HG03097 (cell line): ENCODE measurements around the gene PPM1M.

Experiments used
- ATAC-seq: cut with Tn5 transposase; IDR thresholded peaks from one replicate; pipeline ENCODE4 v1.9.1; 2021; ENCODE audit not compliant: unreplicated experiment, low FRiP score

Gene PPM1M

DNA sequence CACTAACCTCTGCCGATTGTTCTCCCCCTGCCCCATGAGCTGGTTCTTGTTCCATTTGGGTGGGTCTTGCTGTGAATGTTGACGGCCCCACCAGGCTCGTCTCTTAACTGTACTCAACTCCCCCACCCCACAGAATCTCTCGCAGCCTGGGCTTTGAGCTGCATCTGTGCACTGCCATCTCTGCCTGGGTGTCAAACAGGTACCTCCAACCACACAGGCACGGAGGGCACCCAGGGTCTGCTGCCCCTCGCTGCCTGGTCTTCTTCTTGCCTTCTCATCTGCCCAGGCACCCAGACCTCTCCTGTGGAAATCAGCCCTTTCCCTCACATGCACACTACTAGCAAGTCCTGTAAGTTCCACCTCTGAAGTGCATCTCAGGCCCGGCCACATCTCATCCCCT, 30.2 kb upstream of the PPM1M start:
- ATAC-seq = no peak

DNA sequence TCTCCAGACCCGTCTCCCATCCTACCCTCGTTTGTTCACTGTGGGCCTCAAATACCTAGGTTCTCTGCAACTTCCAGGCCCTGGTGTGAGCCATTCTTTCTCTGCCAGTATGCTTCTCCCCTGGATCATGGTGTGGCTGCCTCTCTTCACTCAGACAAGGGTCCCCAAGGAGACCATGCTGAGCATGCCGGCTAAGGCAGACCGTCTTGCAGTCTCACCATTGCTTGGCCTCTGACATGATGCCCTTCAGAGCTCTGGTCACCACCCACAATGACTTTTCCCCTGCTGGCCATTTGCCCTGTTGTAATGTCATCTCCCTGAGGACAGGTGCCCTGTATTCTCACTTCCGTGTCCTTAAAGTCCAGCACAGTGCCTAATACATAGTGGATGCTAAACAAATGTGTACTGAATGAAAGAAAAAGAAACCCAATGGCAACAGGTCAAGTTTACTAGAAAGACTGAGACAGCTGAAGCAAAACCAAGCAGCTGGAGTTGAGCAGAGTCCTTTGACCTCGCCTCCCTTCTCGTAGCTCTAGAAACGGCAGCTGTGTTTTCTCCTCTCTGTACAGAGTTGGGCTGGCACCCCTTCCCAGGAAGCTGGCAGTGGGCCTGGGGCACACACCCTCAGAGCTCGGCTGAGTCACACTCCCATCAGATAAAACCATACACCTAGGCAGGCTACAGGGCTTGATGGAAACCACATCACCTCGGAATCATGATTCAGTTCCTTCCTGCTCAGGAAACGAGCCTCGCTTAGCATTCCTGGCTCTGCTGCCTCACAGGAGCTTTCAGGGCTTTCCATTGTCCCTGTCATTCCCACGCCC, 28.8 kb upstream of the PPM1M start:
- no peak for ATAC-seq

DNA sequence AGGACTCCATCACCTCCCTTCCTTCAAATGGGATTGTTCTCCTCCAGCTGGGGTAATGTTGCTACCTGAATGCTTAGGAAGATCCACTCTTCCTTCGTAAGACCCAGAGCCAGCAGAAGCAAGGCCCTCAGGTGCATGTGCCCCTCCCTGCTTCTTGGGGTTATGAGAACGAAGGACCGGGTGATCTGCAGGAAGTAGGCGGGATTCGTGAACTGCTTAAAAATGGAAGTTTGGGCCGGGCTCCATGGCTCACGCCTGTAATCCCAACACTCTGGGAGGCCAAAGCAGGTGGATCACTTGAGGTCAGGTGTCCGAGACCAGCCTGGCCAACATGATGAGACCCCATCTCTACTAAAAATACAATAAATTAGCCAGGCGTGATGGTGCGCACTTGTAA, 28.2 kb upstream of the PPM1M start:
- no peak for ATAC-seq

DNA sequence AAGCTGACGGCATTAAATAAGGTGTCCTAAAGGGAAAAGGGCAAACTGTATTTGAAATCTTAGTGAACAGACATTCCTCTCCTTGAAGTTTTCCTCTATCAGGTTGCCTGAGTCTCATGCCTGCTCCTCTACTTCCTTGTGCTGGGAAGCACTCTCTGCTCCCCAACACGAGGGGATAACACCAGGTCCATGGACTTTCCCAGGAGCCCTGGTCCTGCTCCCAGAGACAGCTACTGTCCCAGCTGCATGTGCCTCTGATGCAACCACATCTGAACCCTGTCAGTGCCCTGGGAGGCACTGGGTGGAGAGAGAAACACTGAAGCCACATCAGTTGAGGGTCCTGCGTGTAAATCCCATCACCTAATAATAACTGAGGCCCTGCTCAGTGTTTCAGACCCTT, 27.5 kb upstream of the PPM1M start:
- no peak for ATAC-seq

DNA sequence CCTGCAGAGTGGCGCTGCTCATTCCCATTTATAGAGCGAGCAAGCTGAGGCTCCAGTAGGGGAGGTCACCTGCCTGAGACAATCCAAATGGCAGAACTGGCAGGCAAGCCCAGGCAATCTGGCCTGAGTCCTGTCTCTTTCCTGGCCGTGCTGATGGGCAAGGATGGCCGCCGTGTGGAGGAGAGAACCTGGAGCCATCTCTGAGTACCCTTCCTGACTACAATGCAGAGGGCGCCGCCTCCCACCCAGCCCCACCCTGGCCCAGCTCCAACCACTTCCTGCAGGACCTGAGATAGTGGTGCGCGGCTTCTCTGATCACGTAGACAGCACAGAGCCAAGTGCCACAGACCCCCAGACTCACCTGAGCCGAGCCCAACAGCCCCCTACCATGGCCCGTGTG, 27.1 kb upstream of the PPM1M start:
- no peak for ATAC-seq

DNA sequence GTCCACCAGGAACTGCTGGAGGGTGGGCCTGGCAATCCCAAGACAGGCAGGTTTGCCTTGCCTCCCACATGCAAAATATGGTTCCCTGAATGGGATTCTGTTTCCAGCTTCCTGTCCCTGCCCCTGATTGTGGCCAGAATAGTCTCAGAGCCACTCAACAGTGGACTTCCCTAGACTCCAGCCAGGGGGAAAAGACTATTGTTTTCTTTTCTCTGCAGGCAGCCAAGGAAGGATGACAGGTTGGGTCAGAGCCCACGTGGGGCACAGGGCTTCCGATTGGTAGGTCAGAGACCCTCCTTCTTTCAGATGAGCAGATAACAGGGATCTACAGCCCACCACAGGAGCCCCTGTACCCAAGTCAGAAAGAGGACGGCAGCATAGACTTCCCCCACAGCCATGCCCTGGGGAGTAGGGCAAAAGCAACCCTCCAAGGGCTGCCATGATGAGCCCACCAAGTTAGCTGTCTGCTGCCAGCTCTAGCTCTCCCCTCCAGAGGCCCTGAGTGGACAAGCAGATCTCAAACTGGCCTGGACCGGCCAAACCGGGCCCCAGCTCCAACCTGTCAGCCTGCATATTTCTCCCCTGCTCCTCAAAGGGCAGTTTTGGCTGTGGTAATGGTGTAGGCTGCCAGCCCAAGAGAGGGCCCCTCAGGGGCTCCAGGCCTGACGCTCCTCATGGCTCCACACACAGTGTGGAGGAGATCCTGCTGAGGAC, 26.5 kb upstream of the PPM1M start:
- no peak for ATAC-seq

DNA sequence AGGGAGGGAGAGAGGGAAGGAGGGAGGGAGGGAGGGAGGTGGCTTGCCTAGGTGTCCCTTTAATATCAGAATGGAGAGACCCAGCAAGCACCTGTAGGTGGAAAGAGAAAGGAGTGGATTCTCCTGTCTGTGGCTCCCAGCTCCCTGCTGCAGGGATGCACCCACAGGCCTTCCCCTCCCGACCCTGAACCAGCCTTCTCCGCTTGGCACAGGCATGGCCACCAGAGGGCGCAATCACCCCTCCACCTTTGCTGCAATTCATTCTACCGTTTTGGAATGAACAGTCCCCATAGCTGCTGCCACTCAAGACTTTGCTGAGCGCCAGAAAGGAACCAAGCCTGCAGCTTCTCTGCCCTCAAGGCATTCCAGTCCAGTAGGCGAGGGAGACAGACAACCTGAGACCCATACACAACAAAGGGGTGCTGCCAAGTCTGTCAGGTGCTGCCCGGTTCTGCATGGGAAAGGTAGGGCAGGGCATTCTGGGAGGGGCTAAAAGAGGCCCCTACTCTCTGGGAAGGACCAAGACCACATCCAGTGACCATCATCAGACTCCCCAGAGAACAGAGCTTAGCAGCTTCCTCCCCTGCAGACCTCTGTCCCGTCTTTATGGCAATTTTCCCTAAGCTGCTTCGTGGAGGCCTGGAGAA, 25.1 kb upstream of the PPM1M start:
- ATAC-seq = no peak

DNA sequence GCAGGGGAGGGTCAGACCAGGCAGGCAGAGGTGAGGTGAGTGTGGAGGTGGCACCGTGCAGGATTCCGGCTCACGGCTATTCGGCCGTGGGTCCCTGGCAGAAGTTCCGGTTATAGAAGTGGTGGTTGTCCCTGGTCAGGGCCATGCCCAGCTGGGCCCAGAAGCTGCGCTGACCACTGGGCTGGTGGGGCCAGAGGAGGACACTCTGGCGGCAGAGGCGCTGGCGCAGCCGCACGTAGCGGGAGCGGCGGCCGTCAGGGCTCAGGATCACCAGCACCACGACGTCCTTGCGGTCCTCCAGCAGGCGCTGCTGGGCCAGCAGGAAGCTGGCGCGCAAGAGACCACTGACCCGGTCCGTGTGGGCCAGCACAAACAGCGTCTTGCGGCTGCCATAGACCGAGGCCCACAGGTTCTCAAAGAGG, 24.4 kb upstream of the PPM1M start:
- ATAC-seq = no peak

DNA sequence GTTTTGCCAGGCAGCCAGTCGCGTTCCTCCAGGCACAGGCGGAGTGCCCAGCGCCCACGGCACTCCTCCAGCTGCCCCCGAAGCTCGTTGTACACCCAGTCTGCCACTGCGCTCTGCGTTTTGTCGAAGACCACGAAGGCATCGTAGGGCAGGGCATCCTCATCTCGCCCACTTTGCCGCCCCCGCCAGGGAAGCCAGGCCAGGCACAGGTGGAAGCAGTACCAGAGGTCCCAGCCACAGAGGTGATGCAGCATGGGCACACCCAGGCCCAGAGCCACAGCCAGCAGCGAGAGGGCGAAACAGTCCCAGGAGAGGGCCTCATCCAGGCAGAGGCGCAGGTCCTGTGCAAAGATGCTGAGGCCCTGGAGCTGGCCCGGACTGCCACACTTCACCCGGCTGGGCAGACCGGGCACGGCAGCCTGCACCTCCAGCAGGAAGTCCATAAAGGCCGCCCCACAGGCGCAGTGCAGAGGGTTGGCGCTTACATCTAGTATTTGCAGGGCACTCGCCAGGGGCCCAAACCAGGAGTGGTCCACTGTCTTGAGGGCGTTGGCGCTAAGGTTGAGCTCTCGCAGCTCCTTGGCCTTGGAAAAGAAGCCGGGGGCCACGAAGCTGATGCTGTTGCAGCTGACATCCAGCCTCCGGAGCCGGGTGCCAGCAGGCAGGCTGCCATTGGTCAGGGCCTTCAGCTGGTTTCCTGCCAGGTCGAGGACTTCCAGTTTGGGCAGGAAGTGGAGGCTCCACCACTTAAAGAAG, 23.8 kb upstream of the PPM1M start:
- ATAC-seq = no peak

DNA sequence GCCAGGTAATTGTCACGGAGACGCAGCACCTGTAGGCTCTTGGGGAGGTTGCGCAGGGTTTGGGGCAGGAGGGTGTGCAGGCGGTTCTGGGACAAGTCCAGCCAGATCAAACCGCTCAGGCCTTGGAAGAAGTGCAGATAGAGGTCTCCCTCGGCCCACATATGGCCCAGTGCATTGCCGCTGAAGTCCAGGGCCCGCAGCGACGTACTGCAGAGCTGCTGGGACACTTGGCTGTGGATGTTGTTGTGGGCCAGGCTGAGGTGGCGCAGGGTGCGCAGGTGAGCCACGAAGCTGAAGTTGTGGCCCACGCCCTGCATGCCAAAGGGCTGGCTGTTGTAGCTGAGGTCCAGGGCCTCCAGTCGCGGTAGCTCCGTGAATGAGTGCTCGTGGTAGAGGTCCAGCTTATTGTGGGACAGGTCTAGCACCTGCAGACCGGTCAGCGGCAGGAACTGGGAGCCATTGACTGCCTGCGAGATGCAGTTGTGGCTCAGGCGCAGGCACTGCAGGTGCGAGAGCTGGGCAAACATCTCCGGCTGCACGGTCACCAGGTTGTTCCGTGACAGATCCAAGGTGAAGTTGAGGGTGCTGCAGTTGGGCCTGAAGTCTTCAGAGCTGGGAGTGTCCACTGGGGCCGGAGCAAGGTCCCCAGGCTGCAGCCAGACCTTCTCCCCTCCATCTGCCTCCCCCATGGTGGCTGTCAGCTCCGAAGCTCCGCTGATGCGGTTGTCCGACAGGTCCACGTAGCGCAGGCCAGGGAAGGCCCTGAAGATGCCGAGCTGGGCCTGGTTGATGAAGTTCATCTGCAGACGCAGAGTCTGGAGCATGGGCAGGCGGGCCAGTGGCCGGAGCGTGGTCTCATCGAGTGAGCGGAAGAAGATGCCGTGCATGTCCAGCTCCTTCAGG, 23.0 kb upstream of the PPM1M start:
- no peak for ATAC-seq

DNA sequence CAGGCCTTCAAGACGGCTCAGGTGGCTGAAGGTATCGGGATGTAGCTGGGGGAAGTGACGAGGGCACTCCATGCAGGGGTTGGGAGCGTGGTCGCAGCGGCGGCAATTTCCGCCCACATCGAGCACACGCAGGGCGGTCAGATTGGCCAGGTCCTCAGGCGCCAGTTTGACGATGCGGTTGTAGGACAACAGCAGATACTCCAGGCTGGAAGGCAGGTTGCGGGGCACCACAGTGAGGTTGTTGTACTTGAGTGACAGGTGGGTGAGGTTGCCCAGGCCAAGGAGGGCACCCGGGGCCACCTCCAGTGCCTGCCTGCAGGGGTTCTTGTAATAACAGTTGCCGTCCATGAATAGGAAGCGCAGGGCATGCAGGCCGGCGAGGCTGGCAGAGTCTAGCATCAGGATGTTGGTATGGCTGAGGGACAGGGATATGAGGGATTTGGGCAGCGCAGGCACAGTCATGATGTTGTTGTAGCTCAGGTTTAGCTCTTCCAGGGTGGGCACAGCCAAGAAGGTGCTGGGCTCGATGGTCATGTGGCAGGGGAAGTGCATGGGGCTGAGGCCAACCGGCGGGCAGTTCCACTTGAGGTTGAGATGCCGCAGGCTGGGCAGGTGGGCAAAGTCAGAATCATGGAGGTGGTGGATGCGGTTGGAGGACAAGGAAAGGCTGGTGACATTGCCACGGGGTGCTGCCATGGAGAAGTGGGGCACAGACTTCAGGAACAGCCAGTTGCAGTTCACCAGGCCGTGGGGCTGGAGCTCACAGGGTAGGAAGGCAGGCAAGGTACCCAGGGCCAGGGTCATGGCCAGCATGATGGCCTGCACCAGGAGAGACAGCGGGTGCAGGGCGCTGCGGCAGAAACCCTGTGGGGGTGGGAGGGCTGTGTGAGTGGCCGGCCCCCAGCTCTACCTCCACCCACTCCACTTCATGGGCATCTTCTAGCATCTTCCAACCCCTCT, 21.8 kb upstream of the PPM1M start:
- no peak for ATAC-seq

DNA sequence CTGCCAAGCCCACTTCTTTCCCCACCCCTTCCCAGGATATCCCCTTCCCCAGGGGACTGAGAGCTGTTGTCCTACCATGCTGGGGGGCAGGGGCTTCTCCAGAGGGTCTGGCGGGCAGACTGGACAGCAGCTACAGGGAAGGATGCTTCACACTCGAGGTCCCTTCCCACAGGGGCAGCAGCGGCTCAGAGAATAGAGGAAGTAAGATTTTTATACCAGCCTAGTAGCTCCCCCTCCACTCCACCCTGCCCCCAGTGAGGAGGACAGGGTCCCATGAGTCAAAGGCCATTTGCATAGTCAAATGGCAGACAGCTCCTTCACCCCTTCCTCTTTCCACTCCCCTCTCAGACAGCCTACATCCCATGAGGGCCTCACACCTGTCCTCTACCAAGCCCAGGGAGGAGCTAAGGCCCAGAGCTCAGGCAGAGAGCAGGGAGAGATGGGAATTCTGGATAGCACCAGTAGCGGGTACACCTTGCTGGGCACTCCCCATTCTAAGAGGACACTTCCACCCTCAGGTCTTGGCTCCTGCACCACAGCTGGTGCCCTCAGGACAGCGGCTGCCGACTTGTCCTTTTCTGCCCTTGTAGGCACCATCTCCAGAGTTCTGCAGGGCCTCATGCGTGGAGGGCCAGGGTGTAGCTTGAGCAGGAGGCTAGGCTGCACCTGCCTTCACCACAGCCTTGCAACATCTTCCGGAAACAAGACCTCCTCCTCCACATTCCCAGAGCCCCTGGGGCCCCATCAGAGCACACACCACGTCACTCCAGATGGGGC, 19.9 kb upstream of the PPM1M start, which contains the start of gene TLR9:
Gene TLR9 (minus strand): TSS at position 194 of the 777 bp plus-strand sequence. CDS start 116 bp downstream, at position 78.
- ATAC-seq = peak; percentile 68

DNA sequence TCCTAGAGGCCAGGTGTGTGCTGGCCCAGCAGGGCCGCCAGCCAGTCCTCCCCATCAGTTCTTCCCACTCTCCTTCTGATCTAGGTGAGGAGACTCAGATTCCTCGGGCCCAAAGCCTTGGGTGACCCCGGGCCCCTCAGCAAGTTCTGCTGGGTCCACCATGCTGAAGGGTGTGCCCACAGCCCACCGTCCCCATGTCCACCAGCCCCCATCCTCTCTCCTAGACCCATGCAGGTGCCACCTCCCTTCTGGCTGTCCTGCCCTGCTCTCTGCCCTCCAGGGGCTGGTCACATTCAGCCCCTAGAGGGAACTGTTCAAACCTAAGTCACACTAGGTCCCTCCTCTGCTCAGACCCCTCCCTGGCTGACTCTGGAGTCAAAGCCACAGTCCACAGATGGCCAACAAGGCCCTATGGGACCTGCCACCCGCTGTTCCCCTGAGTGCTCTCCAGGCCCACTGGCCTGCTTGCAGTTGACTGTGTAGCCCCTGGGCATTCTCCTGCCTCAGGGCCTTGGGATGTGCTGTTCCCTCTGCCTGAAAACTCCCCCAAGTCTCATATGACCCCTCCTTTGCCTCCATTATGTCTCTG, 19.2 kb upstream of the PPM1M start:
- no peak for ATAC-seq

DNA sequence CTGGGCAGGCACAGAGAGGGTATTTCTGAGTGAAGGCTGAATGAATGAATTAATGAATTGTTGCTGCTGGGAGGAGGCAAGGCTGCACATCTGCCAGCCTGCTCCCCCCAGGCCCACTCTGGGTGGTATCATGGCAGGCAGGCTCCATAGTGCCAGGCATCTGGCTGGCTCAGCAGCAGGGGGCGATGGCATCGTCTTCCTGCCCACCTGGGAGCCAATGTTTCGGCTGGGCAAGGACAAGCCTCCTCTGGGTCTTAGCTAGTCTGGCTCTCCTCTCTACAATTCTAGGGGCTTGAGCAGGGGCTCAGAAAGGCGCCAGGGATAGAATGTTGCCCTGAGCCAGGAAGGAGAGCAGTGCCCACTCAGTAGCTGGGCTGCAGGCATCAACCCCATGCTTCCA, 18.4 kb upstream of the PPM1M start:
- ATAC-seq = no peak

DNA sequence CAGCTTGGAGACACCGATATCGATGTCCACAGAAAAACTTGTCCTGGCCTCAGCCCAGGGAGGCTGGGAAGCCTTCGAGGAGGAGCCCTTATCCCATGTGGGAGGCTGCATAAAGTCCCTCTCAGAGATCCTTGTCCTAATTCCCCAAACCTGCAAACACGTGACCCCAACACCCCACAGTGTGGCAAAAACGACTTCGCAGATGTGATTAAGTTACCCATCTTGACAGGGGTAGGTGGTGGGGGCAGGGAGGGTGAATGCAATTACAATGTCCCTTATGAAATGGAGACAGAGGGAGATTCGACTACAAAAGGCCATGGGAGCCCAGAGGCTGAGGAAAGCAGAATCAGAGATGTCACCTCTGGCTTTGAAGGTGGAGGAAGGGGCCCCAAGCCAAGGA, 17.8 kb upstream of the PPM1M start:
- ATAC-seq = no peak

DNA sequence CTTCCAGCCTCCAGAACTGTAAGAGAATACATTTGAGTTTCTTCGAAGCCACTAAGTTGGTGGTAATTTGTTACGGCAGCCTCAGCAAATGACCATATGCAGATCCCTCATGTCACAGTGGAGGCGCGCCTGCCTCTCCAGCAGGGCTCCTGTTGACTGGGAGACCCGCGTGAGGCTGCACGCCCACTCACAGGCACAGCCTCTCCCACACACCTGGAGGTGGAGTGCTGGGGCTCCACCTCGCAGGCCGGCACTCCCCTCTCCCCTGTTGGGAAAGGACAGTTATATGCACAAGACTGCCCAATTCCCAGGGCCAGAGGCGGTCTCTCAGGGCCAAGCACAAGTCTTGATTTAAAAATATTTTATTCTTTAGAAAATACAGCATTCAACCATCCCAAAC, 17.3 kb upstream of the PPM1M start:
- ATAC-seq = no peak

DNA sequence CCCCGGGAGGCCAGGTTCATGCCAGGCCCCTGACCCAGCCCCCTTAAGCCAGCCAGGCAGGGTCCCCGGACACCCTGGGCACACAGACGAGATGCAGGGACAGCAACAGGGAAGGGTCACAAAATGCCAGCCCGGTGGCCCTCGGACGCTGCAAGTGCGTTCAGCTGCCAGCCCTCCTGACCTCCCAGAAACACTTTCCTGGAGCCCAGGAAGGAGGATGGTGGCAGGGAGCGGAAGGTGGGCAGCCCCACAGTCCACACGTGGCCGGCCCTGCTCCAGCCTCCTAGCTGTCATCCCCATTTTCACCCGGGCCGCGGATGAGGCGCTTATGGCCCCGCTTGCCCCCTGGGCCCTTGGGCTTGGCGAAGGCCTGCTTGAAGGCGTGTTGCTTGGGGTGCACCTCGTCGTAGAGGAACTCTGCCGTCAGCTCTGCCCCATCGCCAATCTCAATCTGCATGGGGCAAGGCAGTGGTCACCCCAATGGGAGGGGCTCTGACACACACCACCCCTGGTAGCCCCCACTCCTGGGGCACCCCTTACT, 16.7 kb upstream of the PPM1M start:
- ATAC-seq = no peak
